ENCODE measurements around the gene SAP30L. TPM values are rescaled to one million over a fixed set of nuclear protein-coding genes. Genes with fewer than 3 reads are reported as not detected.

Gene SAP30L
- total and polyA plus RNA-seq, 4 donors: 6.3 to 11.1 (median 8.6) TPM

GRCh38 chr5:154493274-154493673 is 47.5 kb downstream of the SAP30L start:
- H3K27me3 ChIP-seq (ENCODE audit: control insufficient read depth in 4 of 4, insufficient read depth in 4 of 4, low read length in 3 of 4): peaks cover 3 to 13% (median 4%) of the 10 kb centered on the region in 4 donors
- H3K9ac ChIP-seq (ENCODE audit: low read depth in 1 of 2, low read length in 2 of 2): no peak overlapping the region
- no peaks in the 10 kb centered on the region for H3K36me3 ChIP-seq (ENCODE audit: control insufficient read depth in 4 of 4, insufficient read depth in 3 of 4, low read depth in 1 of 4, low read length in 3 of 4)
- H3K9me3 ChIP-seq (ENCODE audit: control insufficient read depth in 4 of 4, low read length in 3 of 4): peaks cover 0 to 2% (median 0%) of the 10 kb centered on the region in 4 donors
- H3K4me1 ChIP-seq (ENCODE audit: control insufficient read depth in 4 of 4, insufficient read depth in 4 of 4, low read length in 3 of 4): no peaks in the 10 kb centered on the region
- TF ChIP-seq JUND (IDR thresholded peaks at IDR 0.05) (no peak), REST (IDR thresholded peaks at IDR 0.05) (no peak), FOXA2 (IDR thresholded peaks at IDR 0.05) (no peak), ZBTB33 (IDR thresholded peaks at IDR 0.05) (no peak), NR2F2 (IDR thresholded peaks at IDR 0.05) (no peak), YY1 (IDR thresholded peaks at IDR 0.05) (no peak), RXRA (IDR thresholded peaks at IDR 0.05) (no peak), RAD21 (IDR thresholded peaks at IDR 0.05) (no peak), GABPA (IDR thresholded peaks at IDR 0.05 in 1 of 2, conservative IDR thresholded peaks at IDR 0.05 in 1 of 2) (no peak), FOXA1 (IDR thresholded peaks at IDR 0.05) (no peak), ATF3 (IDR thresholded peaks at IDR 0.05) (no peak), TAF1 (conservative IDR thresholded peaks at IDR 0.05) (no peak), SP1 (IDR thresholded peaks at IDR 0.05) (no peak), HNF4A (conservative IDR thresholded peaks at IDR 0.05) (no peak), HNF4G (IDR thresholded peaks at IDR 0.05) (no peak), EGR1 (IDR thresholded peaks at IDR 0.05; ENCODE audit: low read depth in 2 of 2) (no peak), MAX (IDR thresholded peaks at IDR 0.05) (no peak), CTCF (IDR thresholded peaks at IDR 0.05; ENCODE audit: low read depth, low read length, missing input control) (no peak)
- 43% methylated on average over 29 of the region's 29 CpGs for WGBS
- H3K27ac ChIP-seq (ENCODE audit: low read depth in 1 of 2, low read length in 2 of 2): no peak overlapping the region
- DNase-seq (ENCODE audit: low spot score): no peak
- H3K4me3 ChIP-seq (ENCODE audit: low read depth in 1 of 3, low read length in 3 of 3): no peak overlapping the region
